Neural cell (in vitro differentiated cells): ENCODE measurements around the gene ST3GAL3. TPM values are rescaled to one million over a fixed set of nuclear protein-coding genes. Genes with fewer than 3 reads are reported as not detected.

Experiments
- H2AFZ ChIP-seq: fragments of 200-600, 300-800 bp; sonication (generic), shearing (Covaris generic); 2 replicates; pipeline ENCODE4 v1.6.0; 2014; ENCODE audit warnings: low read depth, mild to moderate bottlenecking, antibody characterized with exemption, low read length, moderate library complexity
- H3F3A ChIP-seq: fragments of 200-600 bp; shearing (Covaris generic); 2 replicates; pipeline ENCODE4 v1.6.1; 2016; ENCODE audit warnings: mild to moderate bottlenecking, moderate library complexity, mixed read lengths, antibody characterized with exemption, low read length; ENCODE audit not compliant: insufficient read depth, poor library complexity, severe bottlenecking
- H3K27ac ChIP-seq: fragments of 200-600, 300-800 bp; sonication (generic), shearing (Covaris generic); 2 replicates; pipeline ENCODE4 v1.5.1; 2014; ENCODE audit warnings: mild to moderate bottlenecking, low read length, moderate library complexity
- H3K27me3 ChIP-seq: fragments of 300-800, 200-600 bp; sonication (generic), shearing (Covaris generic); 2 replicates; pipeline ENCODE4 v1.6.0; 2014; ENCODE audit warnings: mild to moderate bottlenecking, low read depth, low read length, moderate library complexity; ENCODE audit not compliant: insufficient read depth
- H3K36me3 ChIP-seq: fragments of 300-800, 200-600 bp; sonication (generic), shearing (Covaris generic); 2 replicates; pipeline ENCODE4 v1.5.1; 2014; ENCODE audit warnings: mild to moderate bottlenecking, antibody characterized with exemption, low read length, moderate library complexity; ENCODE audit not compliant: insufficient read depth
- H3K4me2 ChIP-seq: fragments of 300-800, 200-600 bp; sonication (generic), shearing (Covaris generic); 2 replicates; pipeline ENCODE4 v1.6.0; 2014; ENCODE audit warnings: mild to moderate bottlenecking, low read length
- H3K4me3 ChIP-seq: fragments of 300-800, 200-600 bp; sonication (generic), shearing (Covaris generic); 2 replicates; pipeline ENCODE4 v1.5.1; 2014; ENCODE audit warnings: mild to moderate bottlenecking, low read length, moderate library complexity
- H3K79me2 ChIP-seq: fragments of 200-600 bp; shearing (Covaris generic); replicated peaks from 2 replicates; pipeline ENCODE4 v1.6.0; 2014; ENCODE audit warnings: mild to moderate bottlenecking, low read length, moderate library complexity; ENCODE audit not compliant: insufficient read depth
- H3K9ac ChIP-seq: fragments of 300-800, 200-600 bp; sonication (generic), shearing (Covaris generic); 2 replicates; pipeline ENCODE4 v1.6.1; 2016; ENCODE audit warnings: mild to moderate bottlenecking, low read length, mixed read lengths
- H3K9me2 ChIP-seq: fragments of 200-600 bp; shearing (Covaris generic); 2 replicates; pipeline ENCODE4 v1.6.1; 2016; ENCODE audit warnings: mild to moderate bottlenecking, low read length, mixed read lengths; ENCODE audit not compliant: insufficient read depth
- H3K9me3 ChIP-seq: fragments of 200-600, 300-800 bp; sonication (generic), shearing (Covaris generic); 2 replicates; pipeline ENCODE4 v1.6.1; 2016; ENCODE audit warnings: mild to moderate bottlenecking, mixed run types, low read length, moderate library complexity, mixed read lengths
- H4K20me1 ChIP-seq: fragments of 200-600 bp; shearing (Covaris generic); 2 replicates; pipeline ENCODE4 v1.6.1; 2016; ENCODE audit warnings: mild to moderate bottlenecking, mixed run types; ENCODE audit not compliant: insufficient read depth
- EP300 ChIP-seq: fragments of 450-650 bp; conservative IDR thresholded peaks from 2 replicates; pipeline ENCODE4 v1.6.1; 2014; ENCODE audit warnings: antibody characterized with exemption, mild to moderate bottlenecking, moderate library complexity; ENCODE audit not compliant: poor library complexity, severe bottlenecking
- EZH2 ChIP-seq: fragments of 200-600, 300-800 bp; shearing (Covaris generic), sonication (generic); IDR thresholded peaks from 2 replicates; pipeline ENCODE4 v1.6.1; 2014; ENCODE audit warnings: antibody characterized with exemption, low read length, borderline replicate concordance, mild to moderate bottlenecking; ENCODE audit not compliant: insufficient read depth, poor library complexity, severe bottlenecking
- MXI1 ChIP-seq: fragments of 450-650 bp; conservative IDR thresholded peaks from 2 replicates; pipeline ENCODE4 v1.6.1; 2014; ENCODE audit warnings: antibody characterized with exemption, mild to moderate bottlenecking; ENCODE audit not compliant: poor library complexity, severe bottlenecking
- POLR2AphosphoS5 ChIP-seq: IDR thresholded peaks from 2 replicates; pipeline ENCODE4 v1.6.1; 2012
- RAD21 ChIP-seq: fragments of 450-650 bp; conservative IDR thresholded peaks from 2 replicates; pipeline ENCODE4 v1.6.1; 2014; ENCODE audit warnings: antibody characterized with exemption, mild to moderate bottlenecking, moderate library complexity
- SMC3 ChIP-seq: fragments of 450-650 bp; conservative IDR thresholded peaks from 2 replicates; pipeline ENCODE4 v1.6.1; 2014; ENCODE audit warnings: antibody characterized with exemption, mild to moderate bottlenecking, moderate library complexity; ENCODE audit not compliant: poor library complexity
- TAF1 ChIP-seq: IDR thresholded peaks from 2 replicates; pipeline ENCODE4 v1.6.1; 2012; ENCODE audit warnings: low read depth
- polyA plus RNA-seq: library from polyadenylated mRNA; depleted of rRNA; stranded (reverse); fragments of >200 nt; gene quantifications from 2 replicates; pipeline ENCODE4 v1.2.3, GENCODE V29; 2014
- TF ChIP-seq, protein P1 (sequence below): IDR thresholded peaks from 2 replicates; pipeline ENCODE4 v1.6.1; 2012; ENCODE audit warnings: borderline replicate concordance
- TF ChIP-seq, protein P2 (sequence below): fragments of 450-650 bp; IDR thresholded peaks from 2 replicates; pipeline ENCODE4 v1.5.1; 2014; ENCODE audit warnings: antibody characterized with exemption, mild to moderate bottlenecking, moderate library complexity; ENCODE audit not compliant: poor library complexity, severe bottlenecking

Gene ST3GAL3
- polyA plus RNA-seq, 1 donor from 2014 or later = 36.8 TPM

DNA sequence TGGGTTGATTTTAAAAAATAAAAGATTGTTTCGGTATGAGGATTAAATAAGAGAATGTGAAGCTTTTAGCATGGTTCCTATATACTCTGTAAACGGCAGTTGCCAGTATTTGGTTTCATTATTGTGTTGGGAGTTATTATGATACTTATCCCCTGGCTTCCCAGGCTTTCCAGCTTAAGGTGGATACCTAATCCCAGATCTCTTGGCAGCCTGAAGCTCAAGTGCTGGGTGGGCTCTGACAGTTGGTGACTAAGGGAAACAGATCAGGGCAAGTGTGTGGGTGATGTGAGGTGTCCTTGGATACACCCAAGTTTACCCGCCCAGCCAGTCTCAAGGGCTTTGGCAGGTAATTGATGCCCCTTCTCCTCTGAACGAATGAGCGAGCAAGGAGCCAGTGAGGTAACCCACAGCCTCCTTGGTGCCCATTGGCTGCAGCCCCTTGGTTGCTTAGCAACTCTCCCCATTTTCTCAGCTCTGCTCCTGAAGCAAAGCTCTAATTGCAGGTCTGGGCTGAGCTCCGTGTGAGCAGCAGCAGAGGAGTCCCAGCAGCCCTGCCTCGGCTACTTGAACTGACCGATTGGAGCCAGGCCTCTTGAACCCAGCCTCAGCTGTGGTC lies 245.5 kb downstream of the ST3GAL3 start (continued):
- TF ChIP-seq EZH2 (no peak), POLR2AphosphoS5 (peak; percentile 96)

- peak overlapping the region; percentile 95 for H3K4me2 ChIP-seq
- H3K36me3 ChIP-seq = peaks cover 8% of the 10 kb centered on the region
- no peak for TF ChIP-seq EP300
- no peak for TF ChIP-seq RAD21
- TF ChIP-seq MXI1 = no peak
- TF ChIP-seq, protein P1, sequence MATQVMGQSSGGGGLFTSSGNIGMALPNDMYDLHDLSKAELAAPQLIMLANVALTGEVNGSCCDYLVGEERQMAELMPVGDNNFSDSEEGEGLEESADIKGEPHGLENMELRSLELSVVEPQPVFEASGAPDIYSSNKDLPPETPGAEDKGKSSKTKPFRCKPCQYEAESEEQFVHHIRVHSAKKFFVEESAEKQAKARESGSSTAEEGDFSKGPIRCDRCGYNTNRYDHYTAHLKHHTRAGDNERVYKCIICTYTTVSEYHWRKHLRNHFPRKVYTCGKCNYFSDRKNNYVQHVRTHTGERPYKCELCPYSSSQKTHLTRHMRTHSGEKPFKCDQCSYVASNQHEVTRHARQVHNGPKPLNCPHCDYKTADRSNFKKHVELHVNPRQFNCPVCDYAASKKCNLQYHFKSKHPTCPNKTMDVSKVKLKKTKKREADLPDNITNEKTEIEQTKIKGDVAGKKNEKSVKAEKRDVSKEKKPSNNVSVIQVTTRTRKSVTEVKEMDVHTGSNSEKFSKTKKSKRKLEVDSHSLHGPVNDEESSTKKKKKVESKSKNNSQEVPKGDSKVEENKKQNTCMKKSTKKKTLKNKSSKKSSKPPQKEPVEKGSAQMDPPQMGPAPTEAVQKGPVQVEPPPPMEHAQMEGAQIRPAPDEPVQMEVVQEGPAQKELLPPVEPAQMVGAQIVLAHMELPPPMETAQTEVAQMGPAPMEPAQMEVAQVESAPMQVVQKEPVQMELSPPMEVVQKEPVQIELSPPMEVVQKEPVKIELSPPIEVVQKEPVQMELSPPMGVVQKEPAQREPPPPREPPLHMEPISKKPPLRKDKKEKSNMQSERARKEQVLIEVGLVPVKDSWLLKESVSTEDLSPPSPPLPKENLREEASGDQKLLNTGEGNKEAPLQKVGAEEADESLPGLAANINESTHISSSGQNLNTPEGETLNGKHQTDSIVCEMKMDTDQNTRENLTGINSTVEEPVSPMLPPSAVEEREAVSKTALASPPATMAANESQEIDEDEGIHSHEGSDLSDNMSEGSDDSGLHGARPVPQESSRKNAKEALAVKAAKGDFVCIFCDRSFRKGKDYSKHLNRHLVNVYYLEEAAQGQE = no peak
- TF ChIP-seq POLR2AphosphoS5 = no peak
- no peak for TF ChIP-seq TAF1
- TF ChIP-seq, protein P2, sequence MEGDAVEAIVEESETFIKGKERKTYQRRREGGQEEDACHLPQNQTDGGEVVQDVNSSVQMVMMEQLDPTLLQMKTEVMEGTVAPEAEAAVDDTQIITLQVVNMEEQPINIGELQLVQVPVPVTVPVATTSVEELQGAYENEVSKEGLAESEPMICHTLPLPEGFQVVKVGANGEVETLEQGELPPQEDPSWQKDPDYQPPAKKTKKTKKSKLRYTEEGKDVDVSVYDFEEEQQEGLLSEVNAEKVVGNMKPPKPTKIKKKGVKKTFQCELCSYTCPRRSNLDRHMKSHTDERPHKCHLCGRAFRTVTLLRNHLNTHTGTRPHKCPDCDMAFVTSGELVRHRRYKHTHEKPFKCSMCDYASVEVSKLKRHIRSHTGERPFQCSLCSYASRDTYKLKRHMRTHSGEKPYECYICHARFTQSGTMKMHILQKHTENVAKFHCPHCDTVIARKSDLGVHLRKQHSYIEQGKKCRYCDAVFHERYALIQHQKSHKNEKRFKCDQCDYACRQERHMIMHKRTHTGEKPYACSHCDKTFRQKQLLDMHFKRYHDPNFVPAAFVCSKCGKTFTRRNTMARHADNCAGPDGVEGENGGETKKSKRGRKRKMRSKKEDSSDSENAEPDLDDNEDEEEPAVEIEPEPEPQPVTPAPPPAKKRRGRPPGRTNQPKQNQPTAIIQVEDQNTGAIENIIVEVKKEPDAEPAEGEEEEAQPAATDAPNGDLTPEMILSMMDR = no peak
- no peak for TF ChIP-seq SMC3
- no peak for TF ChIP-seq EZH2
- H2AFZ ChIP-seq = peak overlapping the region; percentile 6
- H3F3A ChIP-seq = no peaks in the 10 kb centered on the region
- peak overlapping the region; percentile 86 for H3K9ac ChIP-seq
- H3K27me3 ChIP-seq = no peaks in the 10 kb centered on the region
- no peaks in the 10 kb centered on the region for H4K20me1 ChIP-seq
- no peaks in the 10 kb centered on the region for H3K9me3 ChIP-seq
- peak overlapping the region; percentile 78 for H3K4me3 ChIP-seq
- H3K79me2 ChIP-seq = peaks cover 46% of the 10 kb centered on the region
- no peaks in the 10 kb centered on the region for H3K9me2 ChIP-seq
- H3K27ac ChIP-seq = peak overlapping the region; percentile 99
Observed at GRCh38 chr1:43953361-43953760, 246.0 kb downstream of the ST3GAL3 start.

DNA sequence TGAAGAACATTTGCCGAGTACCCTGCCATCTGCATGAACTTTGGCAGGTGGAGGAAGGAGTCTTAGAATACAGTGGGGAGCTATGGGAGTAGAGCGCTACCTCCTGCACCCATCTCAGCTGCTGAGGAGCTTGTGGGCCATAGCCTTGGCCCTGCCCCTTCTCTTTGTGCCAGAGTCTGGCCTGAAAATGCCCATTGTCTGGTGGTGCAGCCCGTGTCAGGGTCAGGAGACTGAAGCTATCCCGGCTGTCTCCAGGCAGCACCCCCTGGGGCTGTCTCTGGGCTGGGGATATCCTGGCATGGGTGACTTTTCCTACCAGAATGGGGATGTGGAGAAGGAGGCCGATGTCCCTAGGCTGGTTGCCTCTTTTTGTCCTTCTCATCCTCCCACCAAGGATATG lies 246.7 kb downstream of the ST3GAL3 start:
- H3K36me3 ChIP-seq = peaks cover 14% of the 10 kb centered on the region

More for the DNA sequence above, 246.7 kb downstream of the ST3GAL3 start:
- peaks cover 42% of the 10 kb centered on the region for H3K79me2 ChIP-seq
- peak overlapping the region; percentile 99 for H3K27ac ChIP-seq
- peak overlapping the region; percentile 86 for H3K9ac ChIP-seq
- no peak overlapping the region for H2AFZ ChIP-seq
- peak overlapping the region; percentile 78 for H3K4me3 ChIP-seq
- H3F3A ChIP-seq = no peaks in the 10 kb centered on the region
- no peak for TF ChIP-seq TAF1
- no peak for TF ChIP-seq RAD21
- no peaks in the 10 kb centered on the region for H3K9me2 ChIP-seq
- H4K20me1 ChIP-seq = no peaks in the 10 kb centered on the region
- peak overlapping the region; percentile 95 for H3K4me2 ChIP-seq
- H3K9me3 ChIP-seq = no peaks in the 10 kb centered on the region
- no peaks in the 10 kb centered on the region for H3K27me3 ChIP-seq
